AG04449 (cell line): Measurements from ENCODE around the gene CACNA1G.

ENCODE experiments used
- CTCF ChIA-PET: fragments of 350-600 bp; formaldehyde crosslinking; extraction: SDS; loops from one replicate; lab custom pipeline; 2021; ENCODE audit warnings: antibody characterized with exemption; lab: Yijun Ruan, JAX
- POLR2A ChIA-PET: fragments of 400-600, 350-600 bp; formaldehyde crosslinking; extraction: SDS; loops from one replicate; lab custom pipeline; 2020; ENCODE audit warnings: antibody characterized with exemption, inconsistent platforms; lab: Yijun Ruan, JAX
- DNase-seq: peaks from one replicate; pipeline ENCODE4 v3.0.0-alpha.2; 2010; ENCODE audit warnings: low read depth, low spot score
- H3K4me3 ChIP-seq: 2 replicates; pipeline ENCODE4 v1.5.1; 2011; ENCODE audit warnings: low read depth, mild to moderate bottlenecking, control low read depth, low read length
- TF ChIP-seq, protein P1 (sequence below): IDR thresholded peaks from one replicate; pipeline ENCODE4 v1.5.1; 2011; ENCODE audit warnings: mild to moderate bottlenecking, moderate library complexity, low read length, control low read depth, inconsistent platforms; ENCODE audit not compliant: insufficient read depth; ENCODE audit errors: missing control alignments

CACNA1G gene

DNA sequence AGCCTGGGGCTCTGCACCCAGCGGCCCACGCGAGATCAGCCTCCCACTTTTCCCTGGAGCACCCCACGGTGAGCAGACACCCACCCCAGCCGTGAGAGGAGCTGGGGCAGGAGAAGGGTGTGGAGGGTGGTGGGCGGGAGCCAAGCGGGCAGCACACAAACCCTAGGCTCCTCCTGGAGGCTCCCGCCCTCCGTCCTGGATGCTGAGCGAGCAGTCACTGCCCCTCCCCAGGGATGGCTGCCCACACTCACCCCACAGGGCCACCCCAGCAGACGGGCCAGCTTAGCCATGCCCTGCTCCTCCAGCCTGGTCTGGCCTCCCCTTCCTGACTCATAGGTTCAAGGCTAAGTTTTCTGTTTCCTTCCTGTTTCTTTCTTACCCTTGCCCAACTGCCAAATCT, 58.4 kb downstream of the CACNA1G start:
- ChIA-PET POLR2A (interaction anchor here (1.2 kb wide), 1 partner anchor 20 kb away, joined by 3 read pairs; no protein-coding TSS in a partner anchor), CTCF (interaction anchor here (1.0 to 13.2 kb wide), 5 partner anchors 8 to 76 kb away, joined by 3 to 231 read pairs (median 26); partner anchors contain the start of gene SPATA20)
- DNase-seq = no peak
- TF ChIP-seq, protein P1, sequence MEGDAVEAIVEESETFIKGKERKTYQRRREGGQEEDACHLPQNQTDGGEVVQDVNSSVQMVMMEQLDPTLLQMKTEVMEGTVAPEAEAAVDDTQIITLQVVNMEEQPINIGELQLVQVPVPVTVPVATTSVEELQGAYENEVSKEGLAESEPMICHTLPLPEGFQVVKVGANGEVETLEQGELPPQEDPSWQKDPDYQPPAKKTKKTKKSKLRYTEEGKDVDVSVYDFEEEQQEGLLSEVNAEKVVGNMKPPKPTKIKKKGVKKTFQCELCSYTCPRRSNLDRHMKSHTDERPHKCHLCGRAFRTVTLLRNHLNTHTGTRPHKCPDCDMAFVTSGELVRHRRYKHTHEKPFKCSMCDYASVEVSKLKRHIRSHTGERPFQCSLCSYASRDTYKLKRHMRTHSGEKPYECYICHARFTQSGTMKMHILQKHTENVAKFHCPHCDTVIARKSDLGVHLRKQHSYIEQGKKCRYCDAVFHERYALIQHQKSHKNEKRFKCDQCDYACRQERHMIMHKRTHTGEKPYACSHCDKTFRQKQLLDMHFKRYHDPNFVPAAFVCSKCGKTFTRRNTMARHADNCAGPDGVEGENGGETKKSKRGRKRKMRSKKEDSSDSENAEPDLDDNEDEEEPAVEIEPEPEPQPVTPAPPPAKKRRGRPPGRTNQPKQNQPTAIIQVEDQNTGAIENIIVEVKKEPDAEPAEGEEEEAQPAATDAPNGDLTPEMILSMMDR = no peak
- H3K4me3 ChIP-seq = no peak overlapping the region

DNA sequence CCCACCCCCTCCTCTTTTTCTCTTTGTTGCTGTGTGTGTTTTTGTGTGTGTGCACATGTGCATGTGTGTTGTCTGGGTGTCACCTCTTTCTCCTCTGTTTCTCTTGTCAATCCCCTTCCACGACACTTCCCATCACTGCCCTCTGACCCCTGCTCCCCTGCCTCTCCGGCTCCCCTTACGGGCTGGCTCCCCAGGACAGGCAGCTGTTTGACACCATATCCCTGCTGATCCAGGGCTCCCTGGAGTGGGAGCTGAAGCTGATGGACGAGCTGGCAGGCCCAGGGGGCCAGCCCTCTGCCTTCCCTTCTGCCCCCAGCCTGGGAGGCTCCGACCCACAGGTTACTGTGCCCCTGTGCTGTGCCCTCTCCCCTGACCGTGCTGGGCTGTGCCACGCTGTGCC, 59.0 kb downstream of the CACNA1G start:
- DNase-seq = no peak
- POLR2A ChIA-PET = interaction anchor here (1.2 kb wide), 1 partner anchor 20 kb away, joined by 3 read pairs; no protein-coding TSS in a partner anchor
- TF ChIP-seq, protein P1 = no peak
- H3K4me3 ChIP-seq = no peak overlapping the region
- CTCF ChIA-PET = interaction anchor here (1.2 to 13.2 kb wide), 3 partner anchors 10 to 70 kb away, joined by 3 to 231 read pairs (median 40); partner anchors contain the start of gene SPATA20

DNA sequence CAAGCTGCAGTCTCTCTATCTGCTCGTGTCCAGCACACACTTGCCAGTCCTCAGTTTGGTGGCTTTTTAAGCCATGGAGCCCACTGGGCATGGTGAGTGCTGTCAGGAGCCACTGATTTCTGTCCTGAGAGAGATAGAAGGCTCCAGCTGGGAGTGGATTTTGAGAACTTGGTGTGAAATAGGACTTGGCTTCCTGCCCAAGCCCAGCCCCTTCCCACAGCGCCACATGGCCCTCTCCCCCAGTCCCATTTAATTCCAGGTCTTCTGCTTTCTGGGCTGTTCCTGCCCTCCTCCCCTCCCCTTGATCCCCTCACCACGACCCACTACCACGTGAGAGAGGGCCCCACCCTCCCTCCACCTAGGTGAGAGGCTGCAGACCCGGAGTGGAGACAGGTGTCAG, 59.7 kb downstream of the CACNA1G start:
- POLR2A ChIA-PET = no interaction called here
- TF ChIP-seq, protein P1 = no peak
- no peak overlapping the region for H3K4me3 ChIP-seq
- DNase-seq = no peak
- CTCF ChIA-PET = interaction anchor here (1.2 to 13.2 kb wide), 3 partner anchors 10 to 70 kb away, joined by 3 to 231 read pairs (median 40); partner anchors contain the start of gene SPATA20

DNA sequence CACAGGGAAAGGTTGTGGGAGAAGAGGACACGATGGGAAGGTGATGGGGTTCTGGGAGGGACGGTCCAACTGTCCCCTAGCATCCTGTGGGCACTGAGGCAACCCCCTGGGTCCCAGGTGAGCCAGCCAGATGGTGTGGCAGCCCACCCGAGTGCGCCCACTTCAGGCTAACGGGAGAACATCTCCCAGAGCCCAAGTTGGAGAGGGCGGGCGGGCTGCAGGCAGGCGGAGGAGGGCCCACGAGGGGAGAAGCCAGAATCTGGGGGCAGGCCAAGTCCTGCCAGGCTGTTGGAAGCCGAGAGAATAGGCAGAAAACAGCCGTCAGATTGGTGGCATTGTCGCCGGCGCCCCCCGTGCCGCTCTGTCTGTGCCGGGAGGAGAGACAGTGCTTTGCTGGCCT, 60.3 kb downstream of the CACNA1G start:
- ChIA-PET POLR2A (no interaction called here), CTCF (interaction anchor here (5.3 to 13.2 kb wide), 3 partner anchors 9 to 71 kb away, joined by 40 to 231 read pairs (median 166); partner anchors contain the start of genes ABCC3 and SPATA20)
- TF ChIP-seq, protein P1 = no peak
- no peak overlapping the region for H3K4me3 ChIP-seq
- no peak for DNase-seq

DNA sequence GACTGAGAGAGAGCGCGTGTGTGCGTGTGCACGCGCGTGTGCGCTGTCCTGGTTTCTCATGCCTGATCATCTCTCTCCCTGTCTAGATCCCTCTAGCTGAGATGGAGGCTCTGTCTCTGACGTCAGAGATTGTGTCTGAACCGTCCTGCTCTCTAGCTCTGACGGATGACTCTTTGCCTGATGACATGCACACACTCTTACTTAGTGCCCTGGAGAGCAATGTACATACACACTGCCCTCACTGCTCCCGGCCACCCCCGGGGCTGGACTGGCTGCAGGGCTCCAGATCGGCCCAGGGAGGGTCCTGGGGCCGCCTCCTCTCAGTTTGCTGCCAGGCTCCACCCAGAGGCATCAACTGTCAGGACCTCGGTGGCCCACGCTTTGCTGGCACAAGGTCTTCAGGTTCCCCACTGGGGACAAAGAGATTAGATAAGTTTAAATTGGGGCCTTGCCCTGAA, 61.1 kb downstream of the CACNA1G start:
- no peak overlapping the region for H3K4me3 ChIP-seq
- ChIA-PET CTCF (interaction anchor here (5.3 to 13.2 kb wide), 4 partner anchors 8 to 73 kb away, joined by 40 to 231 read pairs (median 158); partner anchors contain the start of genes ABCC3 and SPATA20), POLR2A (no interaction called here)
- TF ChIP-seq, protein P1 = no peak
- DNase-seq = no peak

DNA sequence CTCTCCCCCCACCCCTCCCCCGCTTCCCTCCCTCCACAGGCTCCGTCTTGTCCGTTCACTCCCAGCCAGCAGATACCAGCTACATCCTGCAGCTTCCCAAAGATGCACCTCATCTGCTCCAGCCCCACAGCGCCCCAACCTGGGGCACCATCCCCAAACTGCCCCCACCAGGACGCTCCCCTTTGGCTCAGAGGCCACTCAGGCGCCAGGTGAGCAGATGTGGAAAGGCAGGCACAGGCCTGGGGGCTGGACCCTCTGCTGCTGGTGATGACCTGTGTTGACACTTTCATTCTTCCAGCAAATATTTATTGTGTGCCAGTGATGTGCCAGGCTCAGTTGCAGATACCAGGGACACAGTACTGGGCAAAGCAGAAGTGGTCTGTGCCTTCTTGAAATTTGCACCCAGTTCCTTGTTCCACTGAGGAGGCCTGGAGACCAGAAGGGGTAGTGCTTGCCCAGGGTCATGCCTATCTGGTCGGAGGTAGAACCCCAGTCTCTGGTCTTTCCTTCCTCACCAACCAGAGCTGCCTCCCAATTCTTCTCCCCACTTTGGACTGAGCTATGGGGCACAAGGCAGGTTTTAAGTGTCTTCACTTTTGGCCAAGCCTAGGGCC, 63.9 kb downstream of the CACNA1G start:
- POLR2A ChIA-PET = interaction anchor here (0.6 to 0.7 kb wide), 2 partner anchors 63 to 75 kb away, joined by 3 read pairs; no protein-coding TSS in a partner anchor
- no peak overlapping the region for H3K4me3 ChIP-seq
- TF ChIP-seq, protein P1 = no peak
- CTCF ChIA-PET = interaction anchor here (0.8 to 13.2 kb wide), 12 partner anchors 8 to 141 kb away, joined by 3 to 231 read pairs (median 8); partner anchors contain the start of genes ABCC3, CACNA1G and SPATA20
- DNase-seq = no peak
